Measurements from ENCODE around the gene TMEM179. TPM values are rescaled to one million over a fixed set of nuclear protein-coding genes. Genes with fewer than 3 reads are reported as not detected.

The TMEM179 gene
- total and polyA plus RNA-seq, 2 of the 13 experiments (the other 11 are each of a cell fraction or from before 2014, with no cell fraction given), result not detected

- TF ChIP-seq AKNA (CRISPR knock-in tag; IDR thresholded peaks at IDR 0.05; ENCODE audit: borderline replicate concordance), result no peak
- TF ChIP-seq ZBTB7B (CRISPR knock-in tag; IDR thresholded peaks at IDR 0.05), result 0 out of 2 replicates have a peak, but pooled peaks have one; percentile 51
- 0 out of 2 replicates have a peak, but pooled peaks have one; percentile 72 for TF ChIP-seq ZSCAN29 (CRISPR knock-in tag; conservative IDR thresholded peaks at IDR 0.05)
- TF ChIP-seq ZNF468 (CRISPR knock-in tag; IDR thresholded peaks at IDR 0.05), result no peak
- TF ChIP-seq ZNF816 (CRISPR knock-in tag; IDR thresholded peaks at IDR 0.05; ENCODE audit: borderline replicate concordance), result no peak
- no peak for TF ChIP-seq ZNF574 (CRISPR knock-in tag; IDR thresholded peaks at IDR 0.05)
- no peak for TF ChIP-seq ZBTB44 (CRISPR knock-in tag; IDR thresholded peaks at IDR 0.05)
- TF ChIP-seq ZNF296 (CRISPR knock-in tag; conservative IDR thresholded peaks at IDR 0.05), result no peak
- no peak for TF ChIP-seq CENPT (CRISPR knock-in tag; IDR thresholded peaks at IDR 0.05; ENCODE audit: low read depth)
- TF ChIP-seq, protein P1, sequence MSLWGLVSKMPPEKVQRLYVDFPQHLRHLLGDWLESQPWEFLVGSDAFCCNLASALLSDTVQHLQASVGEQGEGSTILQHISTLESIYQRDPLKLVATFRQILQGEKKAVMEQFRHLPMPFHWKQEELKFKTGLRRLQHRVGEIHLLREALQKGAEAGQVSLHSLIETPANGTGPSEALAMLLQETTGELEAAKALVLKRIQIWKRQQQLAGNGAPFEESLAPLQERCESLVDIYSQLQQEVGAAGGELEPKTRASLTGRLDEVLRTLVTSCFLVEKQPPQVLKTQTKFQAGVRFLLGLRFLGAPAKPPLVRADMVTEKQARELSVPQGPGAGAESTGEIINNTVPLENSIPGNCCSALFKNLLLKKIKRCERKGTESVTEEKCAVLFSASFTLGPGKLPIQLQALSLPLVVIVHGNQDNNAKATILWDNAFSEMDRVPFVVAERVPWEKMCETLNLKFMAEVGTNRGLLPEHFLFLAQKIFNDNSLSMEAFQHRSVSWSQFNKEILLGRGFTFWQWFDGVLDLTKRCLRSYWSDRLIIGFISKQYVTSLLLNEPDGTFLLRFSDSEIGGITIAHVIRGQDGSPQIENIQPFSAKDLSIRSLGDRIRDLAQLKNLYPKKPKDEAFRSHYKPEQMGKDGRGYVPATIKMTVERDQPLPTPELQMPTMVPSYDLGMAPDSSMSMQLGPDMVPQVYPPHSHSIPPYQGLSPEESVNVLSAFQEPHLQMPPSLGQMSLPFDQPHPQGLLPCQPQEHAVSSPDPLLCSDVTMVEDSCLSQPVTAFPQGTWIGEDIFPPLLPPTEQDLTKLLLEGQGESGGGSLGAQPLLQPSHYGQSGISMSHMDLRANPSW (CRISPR knock-in tag; IDR thresholded peaks at IDR 0.05; ENCODE audit: borderline replicate concordance), result no peak
- no peak for TF ChIP-seq ZNF510 (CRISPR knock-in tag; IDR thresholded peaks at IDR 0.05; ENCODE audit: low read depth)
- TF ChIP-seq MLLT10 (CRISPR knock-in tag; IDR thresholded peaks at IDR 0.05), result no peak
- no peak for TF ChIP-seq KDM3A (CRISPR knock-in tag; IDR thresholded peaks at IDR 0.05; ENCODE audit: low read depth)
- peak; percentile 80; the same call in 1 of the 2 replicates for TF ChIP-seq THRA (CRISPR knock-in tag; IDR thresholded peaks at IDR 0.05; ENCODE audit: borderline replicate concordance)
- TF ChIP-seq MXI1 (IDR thresholded peaks at IDR 0.05; ENCODE audit: borderline replicate concordance, low read depth, low read length), result no peak
- TF ChIP-seq ZNF383 (CRISPR knock-in tag; IDR thresholded peaks at IDR 0.05; ENCODE audit: borderline replicate concordance), result no peak
Measured at GRCh38 chr14:104654119-104654518, 49.5 kb upstream of the TMEM179 start (continued).

All from HepG2 (cell line).